Measurements from ENCODE around the gene ATP6V1F.

Gene ATP6V1F

GRCh38 chr7:128835790-128836641 is 26.6 kb upstream of the ATP6V1F start:
- DNase-seq (ENCODE audit: low spot score) = no peak

- no peak for DNase-seq (ENCODE audit: low spot score)
Observed at GRCh38 chr7:128836729-128837348, 25.8 kb upstream of the ATP6V1F start.

GRCh38 chr7:128837521-128837921 is 25.1 kb upstream of the ATP6V1F start:
- no peak for DNase-seq (ENCODE audit: low spot score)

GRCh38 chr7:128838109-128838779 is 24.4 kb upstream of the ATP6V1F start:
- DNase-seq (ENCODE audit: low spot score) = no peak

GRCh38 chr7:128838981-128839731 is 23.5 kb upstream of the ATP6V1F start:
- DNase-seq (ENCODE audit: low spot score) = no peak

GRCh38 chr7:128839751-128840177 is 22.9 kb upstream of the ATP6V1F start:
- DNase-seq (ENCODE audit: low spot score) = no peak

- no peak for DNase-seq (ENCODE audit: low spot score)
Observed at GRCh38 chr7:128840326-128841170, 22.1 kb upstream of the ATP6V1F start.

- DNase-seq (ENCODE audit: low spot score) = no peak
Observed at GRCh38 chr7:128841171-128841690, 21.4 kb upstream of the ATP6V1F start.

- peak; percentile 83 for DNase-seq (ENCODE audit: low spot score)
Observed at GRCh38 chr7:128841921-128842673, 20.6 kb upstream of the ATP6V1F start.

- no peak for DNase-seq (ENCODE audit: low spot score)
Observed at GRCh38 chr7:128842674-128843641, 19.7 kb upstream of the ATP6V1F start.

GRCh38 chr7:128843938-128844621 is 18.6 kb upstream of the ATP6V1F start:
- DNase-seq (ENCODE audit: low spot score) = no peak

GRCh38 chr7:128844777-128845311 is 17.8 kb upstream of the ATP6V1F start:
- DNase-seq (ENCODE audit: low spot score) = no peak

GRCh38 chr7:128845475-128845874 is 17.2 kb upstream of the ATP6V1F start:
- DNase-seq (ENCODE audit: low spot score) = no peak

- no peak for DNase-seq (ENCODE audit: low spot score)
Observed at GRCh38 chr7:128845987-128846386, 16.7 kb upstream of the ATP6V1F start.

GRCh38 chr7:128846781-128847444 is 15.7 kb upstream of the ATP6V1F start:
- DNase-seq (ENCODE audit: low spot score) = no peak

- DNase-seq (ENCODE audit: low spot score) = no peak
Observed at GRCh38 chr7:128847721-128848211, 14.9 kb upstream of the ATP6V1F start.

Measured in D341Med (cell line).